Lung microvascular endothelial cell (primary cell): Measurements from ENCODE around the gene OGDH. TPM values are rescaled to one million over a fixed set of nuclear protein-coding genes. Genes with fewer than 3 reads are reported as not detected.

ENCODE experiments used
- DNase-seq, 2 donors: peaks; one replicate each; pipeline versions ENCODE4 v3.0.0 to v3.0.0-alpha.2; 2010; ENCODE audit warnings: low read depth in 2 of 2
- total RNA-seq: library from RNA; depleted of rRNA; stranded (reverse); fragments of >200 nt; gene quantifications from 2 replicates; pipeline ENCODE4 v1.2.1, GENCODE V29; 2014

OGDH gene
- total RNA-seq, 1 donor from 2014 or later: 39.9 TPM

GRCh38 chr7:44637788-44638594 lies 31.6 kb downstream of the OGDH start:
- DNase-seq: peak; percentile 27 to 78

GRCh38 chr7:44638611-44639557 lies 32.5 kb downstream of the OGDH start:
- peak; percentile 72 to 82 for DNase-seq

DNA sequence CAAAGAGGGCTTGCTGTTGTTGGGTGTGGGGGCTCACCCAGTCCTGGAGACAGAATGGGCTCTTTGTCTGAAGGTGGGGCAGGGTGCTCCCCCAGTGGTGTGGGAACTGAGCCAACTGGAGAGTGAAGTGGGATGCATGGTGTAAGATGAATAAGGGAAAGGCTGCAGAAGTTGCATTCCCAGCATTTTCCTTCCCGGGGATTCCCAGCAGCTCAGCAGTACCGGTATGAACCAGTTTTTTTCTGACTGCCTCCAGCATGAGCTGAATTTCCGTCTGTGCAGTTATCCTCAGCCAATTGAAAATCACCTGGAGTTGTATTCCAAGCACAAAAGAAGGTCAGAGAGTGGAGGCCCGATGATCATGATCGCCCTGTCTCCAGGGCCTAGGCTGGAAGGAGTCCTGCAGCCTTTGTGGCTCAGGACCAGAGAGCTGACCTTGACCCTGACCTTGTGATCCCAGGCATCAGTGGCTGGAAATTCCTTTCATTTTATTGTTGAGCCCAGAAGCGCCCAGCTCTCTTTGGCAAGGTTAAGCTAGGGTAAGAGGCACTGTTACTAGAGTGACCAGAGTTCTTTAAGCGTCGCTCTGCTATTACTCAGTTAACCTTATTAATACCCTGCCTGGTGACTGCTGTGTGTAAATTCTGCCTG lies 33.4 kb downstream of the OGDH start:
- DNase-seq: peak; percentile 85 to 93

DNA sequence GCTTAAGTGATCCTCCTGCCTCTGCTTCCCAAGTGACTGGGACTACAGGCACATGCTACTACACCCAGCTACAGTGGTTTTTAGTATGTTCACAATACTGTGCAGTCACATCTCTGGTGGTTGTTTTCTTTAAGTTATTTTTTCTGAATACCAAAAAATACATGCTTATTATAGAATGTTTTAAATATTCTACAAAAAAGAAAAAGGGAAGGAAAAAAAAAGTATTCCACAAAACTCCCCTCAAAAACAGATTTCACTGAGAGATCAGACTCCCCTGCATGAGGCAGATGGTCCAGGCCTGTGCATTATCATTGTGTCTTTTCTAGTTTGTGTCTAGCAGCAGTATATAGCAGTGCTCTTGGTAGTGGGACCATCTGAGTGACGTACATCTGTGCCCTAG lies 36.8 kb downstream of the OGDH start:
- DNase-seq: no peak

GRCh38 chr7:44645254-44645653 lies 38.8 kb downstream of the OGDH start:
- no peak for DNase-seq

DNA sequence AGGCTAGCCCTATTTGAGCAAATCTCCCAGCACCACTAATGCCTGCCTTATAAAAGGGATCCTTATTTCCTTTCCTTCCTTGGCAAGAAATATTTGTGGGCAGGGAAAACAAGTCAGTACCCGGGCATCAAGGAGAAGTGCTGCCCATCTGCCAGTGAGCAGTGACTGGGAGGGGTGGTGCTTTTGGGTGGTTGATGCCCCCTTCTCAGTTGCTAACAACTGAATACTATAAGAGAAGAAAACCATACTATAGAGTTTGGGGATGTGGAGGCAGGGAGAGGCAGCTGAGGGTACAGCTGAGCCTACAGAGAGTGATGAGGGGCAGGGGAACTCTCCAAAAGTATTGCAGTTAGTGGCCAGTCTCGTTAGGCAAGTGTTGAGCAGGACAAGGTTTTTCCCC lies 39.3 kb downstream of the OGDH start:
- no peak for DNase-seq

DNA sequence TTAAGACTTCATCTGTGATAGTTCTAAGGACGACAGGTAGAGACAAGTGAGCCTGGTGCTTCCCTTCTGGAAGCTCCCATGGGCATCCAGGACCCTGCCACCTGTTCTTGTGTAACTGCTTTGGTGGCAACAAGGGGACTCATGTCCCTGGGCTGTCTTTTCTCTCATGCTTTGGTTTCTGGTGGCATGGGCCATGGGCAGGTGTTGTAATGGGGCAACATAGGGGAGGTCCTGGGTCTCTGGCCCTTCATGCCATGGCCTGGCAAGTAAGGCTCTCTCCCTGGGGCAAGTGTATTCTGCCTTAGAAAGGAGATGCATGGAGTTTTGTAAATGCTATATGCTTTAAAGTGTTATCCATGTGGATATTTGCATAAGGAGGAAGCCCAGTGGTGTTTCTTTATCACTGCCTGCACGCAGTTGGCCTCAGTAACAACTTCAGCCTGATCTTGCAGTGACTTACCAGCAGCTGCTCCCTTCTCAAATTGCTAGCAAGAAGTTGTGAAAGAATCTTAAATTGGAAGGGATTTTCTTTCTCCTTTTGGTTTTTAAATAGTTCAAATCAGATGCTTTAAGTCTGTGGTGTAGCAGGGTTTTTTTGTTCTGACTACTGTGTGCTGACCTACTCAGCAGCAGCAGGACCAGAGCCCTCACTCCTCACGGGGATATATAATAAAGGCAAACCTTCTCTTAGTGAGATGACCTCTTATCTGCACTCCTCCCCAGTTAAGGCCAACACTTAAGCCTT lies 39.9 kb downstream of the OGDH start:
- no peak for DNase-seq

- no peak for DNase-seq
Measured at GRCh38 chr7:44646921-44647636, 40.7 kb downstream of the OGDH start.

DNA sequence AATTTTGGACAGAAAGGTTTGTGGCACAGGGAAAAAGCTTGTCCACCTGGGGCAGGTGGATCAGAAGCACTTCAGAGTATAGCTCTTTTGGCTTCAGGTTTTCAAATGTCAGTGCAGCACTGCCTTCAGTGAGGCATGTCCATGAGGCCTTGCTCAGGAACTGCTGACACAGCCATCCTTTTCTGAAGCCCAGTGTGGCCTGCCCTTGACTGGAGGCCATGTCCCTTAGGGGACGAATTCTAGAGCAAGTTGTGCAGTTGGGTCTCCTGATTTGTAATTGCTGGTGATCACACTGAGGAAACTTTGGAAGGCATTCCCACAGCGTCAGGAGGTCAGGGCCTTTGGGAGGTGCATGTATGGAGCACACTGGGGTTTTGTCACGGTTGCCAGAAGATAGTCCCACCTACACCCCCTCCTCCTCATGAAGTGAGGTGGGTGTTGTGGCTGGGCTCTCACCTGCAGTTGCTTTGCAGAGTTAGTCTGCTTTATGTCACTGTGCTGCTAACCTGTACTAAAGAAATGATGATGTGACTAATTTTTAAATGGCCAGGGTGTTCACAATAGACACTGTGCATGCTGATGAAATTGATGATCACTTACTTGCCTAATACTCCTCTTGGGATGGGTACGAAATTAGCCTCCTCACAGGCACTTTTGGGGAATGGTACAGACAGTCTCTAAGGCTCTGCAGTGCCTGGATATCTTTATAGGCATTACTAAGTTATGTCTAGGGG lies 41.7 kb downstream of the OGDH start:
- DNase-seq: no peak

GRCh38 chr7:44650242-44650641 lies 43.8 kb downstream of the OGDH start:
- no peak for DNase-seq

DNA sequence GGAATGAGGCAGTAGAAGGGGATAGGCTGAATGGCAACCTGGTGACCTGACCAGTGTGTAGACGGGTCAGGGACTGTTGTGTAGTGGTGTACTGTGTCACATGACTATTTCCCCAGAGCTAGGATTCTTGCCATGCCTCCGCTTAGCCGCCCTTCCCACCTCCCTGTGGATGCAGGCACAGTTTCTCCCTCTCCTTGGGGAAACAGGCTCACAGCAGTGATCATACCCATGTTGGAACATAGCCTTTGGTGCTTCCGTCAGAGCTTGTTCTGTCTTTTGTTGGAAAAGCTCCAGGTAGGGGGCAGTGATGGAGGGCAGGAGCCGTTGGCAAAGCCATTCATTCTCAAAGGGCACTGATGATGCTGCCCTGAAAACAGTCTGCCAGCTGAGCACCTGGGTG lies 44.3 kb downstream of the OGDH start:
- no peak for DNase-seq

DNA sequence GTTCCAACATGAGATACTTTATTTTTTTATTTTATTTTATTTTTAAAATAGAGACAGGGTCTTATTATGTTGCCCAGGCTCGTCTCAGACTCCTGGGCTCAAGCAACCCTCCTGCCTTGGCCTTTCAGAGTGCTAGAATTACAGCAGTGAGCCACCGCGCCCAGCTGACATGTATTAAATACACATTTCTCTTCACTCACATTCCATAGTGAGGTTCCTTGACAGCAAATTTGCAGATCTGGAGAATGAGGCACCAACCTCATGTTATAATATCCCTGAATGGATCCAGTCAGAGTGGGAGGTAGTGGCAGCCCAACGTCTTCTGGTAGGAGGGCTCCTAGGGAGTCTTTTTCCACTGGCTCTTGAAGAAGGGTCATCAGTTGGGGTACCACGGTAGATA lies 46.1 kb downstream of the OGDH start:
- DNase-seq: no peak

DNA sequence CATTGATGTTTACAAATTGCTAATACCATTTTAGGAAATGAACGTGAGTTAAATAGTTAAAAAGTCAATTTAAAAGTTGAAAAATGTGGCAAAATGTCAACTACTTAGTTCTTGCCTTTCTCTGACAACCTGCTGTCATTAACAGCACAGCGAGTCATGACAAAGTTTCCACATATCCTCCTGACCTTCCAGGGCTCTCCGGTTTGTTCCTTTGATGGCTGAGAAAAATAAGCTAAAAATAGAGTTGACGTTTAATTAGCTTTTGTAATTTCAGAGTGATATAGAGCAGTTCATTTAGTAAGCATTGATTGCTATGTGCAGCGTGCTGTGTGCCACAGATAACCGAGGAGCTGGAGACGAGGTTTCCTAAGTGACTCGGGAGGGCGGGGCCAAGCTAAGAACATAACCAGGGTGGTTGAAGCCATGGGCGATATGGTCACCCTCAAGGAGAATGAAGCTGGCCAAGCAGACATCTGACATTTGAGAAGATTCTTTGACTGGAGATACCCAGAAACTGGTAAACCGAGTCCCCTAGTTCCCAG lies 47.9 kb downstream of the OGDH start:
- no peak for DNase-seq

GRCh38 chr7:44655341-44655740 lies 48.9 kb downstream of the OGDH start:
- DNase-seq: no peak

DNA sequence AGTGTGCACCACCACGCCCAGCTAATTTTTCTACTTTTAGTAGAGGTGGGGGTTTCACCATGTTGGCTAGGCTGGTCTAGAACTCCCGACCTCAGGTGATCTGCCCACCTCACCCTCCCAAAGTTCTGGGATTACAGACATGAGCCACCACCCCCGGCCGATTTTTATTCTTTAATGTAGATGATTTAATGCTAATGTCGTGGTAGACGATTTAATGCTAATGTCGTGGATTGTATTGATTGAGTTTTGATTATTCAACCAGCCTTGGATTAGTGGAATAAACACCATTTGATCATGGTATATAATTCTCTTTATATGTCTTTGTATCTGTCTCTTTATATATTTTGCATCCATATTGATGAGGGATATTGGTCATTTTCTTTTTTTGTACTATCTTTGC lies 52.6 kb downstream of the OGDH start:
- no peak for DNase-seq

- no peak for DNase-seq
Measured at GRCh38 chr7:44661233-44661632, 54.8 kb downstream of the OGDH start.

- DNase-seq: no peak
Measured at GRCh38 chr7:44664780-44665461, 58.5 kb downstream of the OGDH start.

DNA sequence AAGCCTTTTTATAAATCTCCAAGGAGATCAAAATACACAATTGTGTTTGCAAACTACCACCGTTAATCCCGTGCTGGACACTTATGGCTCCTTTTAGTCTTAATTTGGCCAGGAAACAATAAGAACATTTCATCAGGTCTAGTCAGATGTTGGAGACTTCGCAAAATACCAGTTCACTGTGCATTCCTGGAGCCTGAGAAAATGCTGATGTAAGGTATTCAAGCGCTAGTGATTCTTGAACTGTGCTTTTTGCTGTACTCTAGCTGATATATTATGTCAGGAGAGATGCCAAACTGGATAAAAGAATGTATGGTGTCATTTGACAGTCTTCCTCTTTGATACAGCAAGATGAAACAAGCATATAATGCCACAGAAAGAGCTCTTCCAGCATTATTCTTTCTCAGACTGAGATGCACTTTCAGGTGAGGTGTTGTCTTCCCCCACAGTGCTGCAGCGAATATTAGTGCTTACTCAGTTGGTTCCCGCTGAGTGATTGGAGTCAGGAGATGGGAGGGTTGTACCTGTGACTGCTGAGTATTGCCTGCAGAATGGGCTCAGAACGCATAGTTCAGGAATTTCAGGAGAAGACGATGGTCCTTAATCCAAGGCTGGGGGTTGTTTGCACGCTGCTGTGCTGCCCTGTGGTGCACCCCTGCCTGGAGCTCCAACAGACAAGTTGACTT lies 59.2 kb downstream of the OGDH start:
- peak; percentile 15 to 34 for DNase-seq

GRCh38 chr7:44666566-44666965 lies 60.1 kb downstream of the OGDH start:
- DNase-seq: no peak
